ENCODE results near the gene LSM14B. TPM values are rescaled to one million over a fixed set of nuclear protein-coding genes. Genes with fewer than 3 reads are reported as not detected.

Gene LSM14B
- total RNA-seq, 1 experiment from 2014 or later: 51.3 TPM

DNA sequence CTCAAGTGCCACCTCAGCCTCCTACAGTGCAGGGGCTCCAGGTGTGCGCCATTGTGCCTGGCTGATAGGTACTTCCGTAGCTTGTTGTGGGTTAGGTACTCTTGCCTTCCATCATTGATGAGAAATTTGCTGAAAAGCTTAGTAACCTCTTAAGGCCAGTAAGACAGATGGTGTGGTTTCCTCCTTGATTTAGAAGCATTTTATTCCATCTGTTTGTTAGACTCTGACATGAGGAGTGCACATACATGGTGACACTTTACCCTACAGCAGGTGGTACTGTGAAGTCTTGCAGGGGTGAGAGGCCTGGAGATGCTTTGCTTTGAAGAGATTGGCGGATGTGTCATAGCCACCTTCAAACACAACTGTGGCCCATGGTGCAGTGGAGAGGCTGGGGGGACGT, 45.8 kb downstream of the LSM14B start:
- BruUV-seq (replicated peaks): no TSS peak
- Histone ChIP-seq H3K4me3 (replicated peaks in 1 of 2; ENCODE audit: low read depth in 1 of 2, low read length in 2 of 2) (no peak overlapping the region), H3K9ac (ENCODE audit: low read length) (no peak overlapping the region), H3K27ac (ENCODE audit: low read depth, low read length) (no peak overlapping the region), H3K36me3 (ENCODE audit: control insufficient read depth in 1 of 2, insufficient read depth in 2 of 2, low read length in 2 of 2) (peaks cover 11 to 27% of the 10 kb centered on the region in 2 experiments; a peak in 3 of 4 replicates), H3K4me1 (ENCODE audit: control insufficient read depth in 1 of 2, insufficient read depth in 2 of 2, low read length in 2 of 2) (no peaks in the 10 kb centered on the region), H4K20me1 (ENCODE audit: insufficient read depth) (no peaks in the 10 kb centered on the region), H3K9me3 (ENCODE audit: control insufficient read depth in 1 of 2, insufficient read depth in 1 of 2, low read depth in 1 of 2, low read length in 2 of 2) (no peaks in the 10 kb centered on the region), H3K79me2 (ENCODE audit: insufficient read depth, low read length) (no peaks in the 10 kb centered on the region), H3K9me2 (ENCODE audit: insufficient read depth) (no peaks in the 10 kb centered on the region), H3K4me2 (ENCODE audit: low read length) (no peak overlapping the region), H2AFZ (ENCODE audit: low read depth, low read length, poor library complexity, severe bottlenecking) (no peak overlapping the region), H3K27me3 (ENCODE audit: insufficient read depth, low read length) (no peaks in the 10 kb centered on the region)
- DNase-seq (ENCODE audit: low read depth, low spot score): no peak
- ChIA-PET RAD21 (ENCODE audit: low non-redundant PET in 1 of 2, low total read pairs in 2 of 2, uncharacterized antibody in 2 of 2, unreplicated experiment in 2 of 2) (no interaction called here), CTCF (interaction anchor here (0.9 kb wide), 1 partner anchor 12 kb away, joined by 3 read pairs; no protein-coding TSS in a partner anchor), POLR2A (no interaction called here)
- TF ChIP-seq RAD21 (IDR thresholded peaks at IDR 0.05; ENCODE audit: low read depth) (no peak), FOSL1 (IDR thresholded peaks at IDR 0.05; ENCODE audit: low read depth) (no peak), TCF7L2 (IDR thresholded peaks at IDR 0.05; ENCODE audit: borderline replicate concordance, extremely low read depth, insufficient read depth, insufficient read length) (no peak), ZBTB33 (IDR thresholded peaks at IDR 0.05; ENCODE audit: extremely low read depth, insufficient replicate concordance, low read length) (no peak), CBX3 (IDR thresholded peaks at IDR 0.05; ENCODE audit: low read depth) (no peak), POLR2AphosphoS5 (IDR thresholded peaks at IDR 0.05; ENCODE audit: low read depth, low read length) (no peak), EZH2phosphoT487 (IDR thresholded peaks at IDR 0.05; ENCODE audit: borderline replicate concordance) (no peak), CEBPB (IDR thresholded peaks at IDR 0.05; ENCODE audit: low read depth) (no peak), ZNF274 (IDR thresholded peaks at IDR 0.05; ENCODE audit: low read depth, low read length) (no peak), EZH2 (IDR thresholded peaks at IDR 0.05) (no peak), EGR1 (IDR thresholded peaks at IDR 0.05; ENCODE audit: low read depth) (no peak), SRF (IDR thresholded peaks at IDR 0.05; ENCODE audit: low read depth) (no peak), SP1 (IDR thresholded peaks at IDR 0.05; ENCODE audit: low read depth) (no peak)
- TF ChIP-seq, protein P1, sequence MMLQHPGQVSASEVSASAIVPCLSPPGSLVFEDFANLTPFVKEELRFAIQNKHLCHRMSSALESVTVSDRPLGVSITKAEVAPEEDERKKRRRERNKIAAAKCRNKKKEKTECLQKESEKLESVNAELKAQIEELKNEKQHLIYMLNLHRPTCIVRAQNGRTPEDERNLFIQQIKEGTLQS (IDR thresholded peaks at IDR 0.05): no peak
- TF ChIP-seq, protein P2, sequence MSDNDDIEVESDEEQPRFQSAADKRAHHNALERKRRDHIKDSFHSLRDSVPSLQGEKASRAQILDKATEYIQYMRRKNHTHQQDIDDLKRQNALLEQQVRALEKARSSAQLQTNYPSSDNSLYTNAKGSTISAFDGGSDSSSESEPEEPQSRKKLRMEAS (IDR thresholded peaks at IDR 0.05): no peak
- TF ChIP-seq, protein P3, sequence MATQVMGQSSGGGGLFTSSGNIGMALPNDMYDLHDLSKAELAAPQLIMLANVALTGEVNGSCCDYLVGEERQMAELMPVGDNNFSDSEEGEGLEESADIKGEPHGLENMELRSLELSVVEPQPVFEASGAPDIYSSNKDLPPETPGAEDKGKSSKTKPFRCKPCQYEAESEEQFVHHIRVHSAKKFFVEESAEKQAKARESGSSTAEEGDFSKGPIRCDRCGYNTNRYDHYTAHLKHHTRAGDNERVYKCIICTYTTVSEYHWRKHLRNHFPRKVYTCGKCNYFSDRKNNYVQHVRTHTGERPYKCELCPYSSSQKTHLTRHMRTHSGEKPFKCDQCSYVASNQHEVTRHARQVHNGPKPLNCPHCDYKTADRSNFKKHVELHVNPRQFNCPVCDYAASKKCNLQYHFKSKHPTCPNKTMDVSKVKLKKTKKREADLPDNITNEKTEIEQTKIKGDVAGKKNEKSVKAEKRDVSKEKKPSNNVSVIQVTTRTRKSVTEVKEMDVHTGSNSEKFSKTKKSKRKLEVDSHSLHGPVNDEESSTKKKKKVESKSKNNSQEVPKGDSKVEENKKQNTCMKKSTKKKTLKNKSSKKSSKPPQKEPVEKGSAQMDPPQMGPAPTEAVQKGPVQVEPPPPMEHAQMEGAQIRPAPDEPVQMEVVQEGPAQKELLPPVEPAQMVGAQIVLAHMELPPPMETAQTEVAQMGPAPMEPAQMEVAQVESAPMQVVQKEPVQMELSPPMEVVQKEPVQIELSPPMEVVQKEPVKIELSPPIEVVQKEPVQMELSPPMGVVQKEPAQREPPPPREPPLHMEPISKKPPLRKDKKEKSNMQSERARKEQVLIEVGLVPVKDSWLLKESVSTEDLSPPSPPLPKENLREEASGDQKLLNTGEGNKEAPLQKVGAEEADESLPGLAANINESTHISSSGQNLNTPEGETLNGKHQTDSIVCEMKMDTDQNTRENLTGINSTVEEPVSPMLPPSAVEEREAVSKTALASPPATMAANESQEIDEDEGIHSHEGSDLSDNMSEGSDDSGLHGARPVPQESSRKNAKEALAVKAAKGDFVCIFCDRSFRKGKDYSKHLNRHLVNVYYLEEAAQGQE (IDR thresholded peaks at IDR 0.05; ENCODE audit: low read depth): no peak
- ATAC-seq: no peak
- intact Hi-C loops (cut with micrococcal nuclease): no loop called here
